Activated CD8-positive, alpha-beta memory T cell treated with anti-CD3 and anti-CD28 coated beads, Interleukin-2, amount 10 ng/mL, durations not matched to agents 7 days and 5 days (primary cell): ENCODE measurements around the gene PTPRN2. TPM values are rescaled to one million over a fixed set of nuclear protein-coding genes. Genes with fewer than 3 reads are reported as not detected.

Source experiments
- ATAC-seq: fragments of 150-1000 bp; cut with Tn5 transposase; one replicate; pipeline ENCODE4 v1.10.0; 2021; ENCODE audit warnings: moderate library complexity
- CTCF ChIA-PET: fragments of 350-600 bp; sonication (Branson Sonifier 250); formaldehyde crosslinking; loops from one replicate; lab custom pipeline; 2021; ENCODE audit warnings: antibody characterized with exemption; lab: Charles Lee
- DNase-seq: peaks from one replicate; pipeline ENCODE4 v3.0.0-alpha.2; 2020
- H3K27ac Mint-ChIP-seq: one replicate; pipeline ENCODE4 v1.8.0; 2021; ENCODE audit warnings: mild to moderate bottlenecking, mixed read lengths
- H3K27me3 Mint-ChIP-seq: one replicate; pipeline ENCODE4 v1.8.0; 2021; ENCODE audit warnings: mixed read lengths
- H3K36me3 Mint-ChIP-seq: one replicate; pipeline ENCODE4 v1.8.0; 2021; ENCODE audit warnings: mild to moderate bottlenecking, mixed read lengths
- H3K4me1 Mint-ChIP-seq: one replicate; pipeline ENCODE4 v1.8.0; 2021; ENCODE audit warnings: mixed read lengths
- H3K4me3 Mint-ChIP-seq: one replicate; pipeline ENCODE4 v1.8.0; 2021; ENCODE audit warnings: mild to moderate bottlenecking, moderate library complexity, mixed read lengths
- H3K9me3 Mint-ChIP-seq: one replicate; pipeline ENCODE4 v1.8.0; 2022; ENCODE audit warnings: low read depth, mixed read lengths
- total RNA-seq, 2 experiments: library from RNA; stranded (reverse); gene quantifications; one replicate each; pipeline ENCODE4 v1.2.3, GENCODE V29; 2021

Gene PTPRN2
- total RNA-seq, 2 experiments from 2014 or later: 3.2 to 5.7 TPM

- Mint-ChIP-seq H3K27me3 (no peaks in the 10 kb centered on the region), H3K4me3 (no peak overlapping the region), H3K9me3 (peaks cover 3% of the 10 kb centered on the region), H3K36me3 (no peaks in the 10 kb centered on the region), H3K27ac (no peak overlapping the region), H3K4me1 (no peaks in the 10 kb centered on the region)
- DNase-seq (no peak), ATAC-seq (no peak)
- CTCF ChIA-PET: no interaction called here
These were observed 494.3 kb downstream of the PTPRN2 start for GRCh38 chr7:158093156-158093796.

GRCh38 chr7:158087196-158087595 lies 500.4 kb downstream of the PTPRN2 start:
- DNase-seq: no peak
- Mint-ChIP-seq H3K27ac (no peak overlapping the region), H3K9me3 (peaks cover 12% of the 10 kb centered on the region), H3K27me3 (no peaks in the 10 kb centered on the region), H3K36me3 (no peaks in the 10 kb centered on the region), H3K4me1 (no peaks in the 10 kb centered on the region), H3K4me3 (no peak overlapping the region)
- CTCF ChIA-PET: no interaction called here
- ATAC-seq: no peak

- Mint-ChIP-seq H3K36me3 (no peaks in the 10 kb centered on the region), H3K4me1 (no peaks in the 10 kb centered on the region), H3K27me3 (no peaks in the 10 kb centered on the region), H3K9me3 (peaks cover 9% of the 10 kb centered on the region), H3K27ac (no peak overlapping the region), H3K4me3 (no peak overlapping the region)
- no peak for ATAC-seq
- CTCF ChIA-PET: no interaction called here
- DNase-seq: no peak
These were observed 501.6 kb downstream of the PTPRN2 start for GRCh38 chr7:158085741-158086695.

GRCh38 chr7:158084555-158084954 lies 503.1 kb downstream of the PTPRN2 start:
- no peak for DNase-seq
- Mint-ChIP-seq H3K9me3 (peaks cover 9% of the 10 kb centered on the region), H3K36me3 (no peaks in the 10 kb centered on the region), H3K27me3 (no peaks in the 10 kb centered on the region), H3K4me3 (no peak overlapping the region), H3K27ac (no peak overlapping the region), H3K4me1 (no peaks in the 10 kb centered on the region)
- CTCF ChIA-PET: no interaction called here
- no peak for ATAC-seq

GRCh38 chr7:158083526-158084310 lies 503.9 kb downstream of the PTPRN2 start:
- H3K27ac Mint-ChIP-seq: no peak overlapping the region
- no peaks in the 10 kb centered on the region for H3K4me1 Mint-ChIP-seq
- H3K9me3 Mint-ChIP-seq: peaks cover 9% of the 10 kb centered on the region
- no peak overlapping the region for H3K4me3 Mint-ChIP-seq
- H3K36me3 Mint-ChIP-seq: no peaks in the 10 kb centered on the region
- ATAC-seq (no peak), DNase-seq (no peak)
- CTCF ChIA-PET: no interaction called here
- H3K27me3 Mint-ChIP-seq: no peaks in the 10 kb centered on the region

DNA sequence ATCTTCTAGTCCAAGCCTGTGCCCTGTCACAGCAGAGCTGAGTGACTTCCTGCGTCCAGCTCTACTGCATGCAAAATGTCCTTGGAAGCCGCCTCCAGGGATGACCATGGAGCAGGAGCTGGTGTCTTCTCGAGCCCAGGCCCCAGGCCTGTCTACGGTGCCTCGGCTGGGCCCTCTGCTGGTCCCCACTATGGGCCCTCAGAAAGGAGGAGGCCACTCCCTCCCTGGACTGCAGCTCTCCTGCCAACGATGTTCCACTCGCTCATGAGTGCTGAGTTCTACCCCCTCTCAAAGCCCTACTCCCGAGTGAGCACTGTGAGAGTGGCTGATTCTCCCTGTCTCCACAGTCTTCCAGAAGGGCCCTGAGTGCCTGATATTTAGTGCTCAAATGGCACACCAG lies 504.9 kb downstream of the PTPRN2 start:
- Mint-ChIP-seq H3K36me3 (no peaks in the 10 kb centered on the region), H3K27ac (no peak overlapping the region), H3K27me3 (no peaks in the 10 kb centered on the region), H3K4me1 (no peaks in the 10 kb centered on the region), H3K4me3 (no peak overlapping the region), H3K9me3 (peaks cover 9% of the 10 kb centered on the region)
- ATAC-seq (no peak), DNase-seq (no peak)
- CTCF ChIA-PET: no interaction called here

DNA sequence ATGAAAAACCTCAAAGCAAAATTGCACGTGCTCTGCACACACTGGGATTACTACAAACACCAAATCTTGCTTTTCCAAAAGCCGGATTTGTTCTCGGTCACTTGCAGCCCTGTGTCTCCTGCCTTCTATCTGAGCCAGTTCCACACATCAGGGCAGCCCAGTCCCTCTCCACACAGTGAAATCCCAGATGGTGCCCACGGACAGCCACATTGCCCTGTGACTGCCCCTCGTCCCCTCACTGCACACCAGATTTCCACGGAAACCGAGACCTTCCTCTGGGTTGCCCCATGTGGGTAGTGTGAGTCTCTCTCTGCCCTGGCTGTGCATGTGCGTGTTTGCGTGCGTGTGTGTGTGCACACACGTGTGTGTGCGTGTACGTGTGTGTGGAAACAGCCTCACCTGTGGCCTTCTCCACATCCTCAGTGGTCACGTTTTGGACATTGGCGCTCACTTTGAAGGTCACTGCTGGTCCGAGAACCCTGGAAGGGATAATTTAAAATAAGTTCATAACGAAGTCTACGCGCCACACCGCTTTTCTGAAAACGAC lies 506.7 kb downstream of the PTPRN2 start:
- peaks cover 9% of the 10 kb centered on the region for H3K9me3 Mint-ChIP-seq
- no peak overlapping the region for H3K27ac Mint-ChIP-seq
- H3K27me3 Mint-ChIP-seq: no peaks in the 10 kb centered on the region
- no peak overlapping the region for H3K4me3 Mint-ChIP-seq
- no peaks in the 10 kb centered on the region for H3K4me1 Mint-ChIP-seq
- CTCF ChIA-PET: no interaction called here
- DNase-seq (no peak), ATAC-seq (no peak)
- no peaks in the 10 kb centered on the region for H3K36me3 Mint-ChIP-seq

- Mint-ChIP-seq H3K36me3 (no peaks in the 10 kb centered on the region), H3K4me3 (no peak overlapping the region), H3K4me1 (no peaks in the 10 kb centered on the region), H3K27me3 (no peaks in the 10 kb centered on the region), H3K27ac (no peak overlapping the region), H3K9me3 (no peaks in the 10 kb centered on the region)
- DNase-seq (no peak), ATAC-seq (no peak)
- CTCF ChIA-PET: no interaction called here
These were observed 509.4 kb downstream of the PTPRN2 start for GRCh38 chr7:158077934-158078910.

DNA sequence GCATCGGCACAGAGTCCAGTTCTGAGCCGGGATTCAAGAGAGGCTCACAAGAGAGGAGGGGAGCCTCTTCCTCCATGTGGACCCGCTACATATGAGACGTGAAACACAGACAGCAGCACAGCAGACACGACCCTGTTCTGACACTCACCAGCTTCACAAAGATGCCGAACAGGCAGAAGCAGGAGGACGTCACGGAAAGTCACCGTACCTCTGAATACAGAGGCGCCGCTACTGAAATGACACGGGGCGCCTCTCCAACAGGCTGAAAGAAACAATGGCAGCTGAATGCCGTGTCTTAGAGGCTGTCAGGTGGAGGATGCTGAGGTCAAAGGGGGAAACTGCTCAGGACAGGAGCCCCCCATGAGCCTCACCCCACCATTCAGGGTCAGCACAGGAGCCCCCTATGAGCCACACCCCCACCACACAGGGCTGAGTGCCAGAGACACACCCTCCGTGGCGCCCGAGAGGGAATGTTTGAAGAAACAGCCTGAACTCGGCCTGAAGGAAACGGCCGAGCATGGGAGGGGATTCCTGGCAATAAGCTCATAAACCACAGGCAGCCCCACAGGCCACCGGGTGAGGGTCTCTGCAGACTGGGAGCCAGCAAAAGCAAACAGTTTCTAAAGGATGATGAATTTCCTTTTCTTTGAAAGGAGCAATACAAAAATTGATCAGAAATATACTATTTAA lies 510.3 kb downstream of the PTPRN2 start:
- Mint-ChIP-seq H3K36me3 (no peaks in the 10 kb centered on the region), H3K9me3 (no peaks in the 10 kb centered on the region), H3K4me3 (no peak overlapping the region), H3K27me3 (no peaks in the 10 kb centered on the region), H3K4me1 (no peaks in the 10 kb centered on the region), H3K27ac (no peak overlapping the region)
- no peak for ATAC-seq
- CTCF ChIA-PET: no interaction called here
- DNase-seq: no peak

GRCh38 chr7:158076656-158077055 lies 511.0 kb downstream of the PTPRN2 start:
- Mint-ChIP-seq H3K4me3 (no peak overlapping the region), H3K27ac (no peak overlapping the region), H3K9me3 (no peaks in the 10 kb centered on the region), H3K27me3 (no peaks in the 10 kb centered on the region), H3K4me1 (no peaks in the 10 kb centered on the region), H3K36me3 (no peaks in the 10 kb centered on the region)
- CTCF ChIA-PET: no interaction called here
- DNase-seq (no peak), ATAC-seq (no peak)

DNA sequence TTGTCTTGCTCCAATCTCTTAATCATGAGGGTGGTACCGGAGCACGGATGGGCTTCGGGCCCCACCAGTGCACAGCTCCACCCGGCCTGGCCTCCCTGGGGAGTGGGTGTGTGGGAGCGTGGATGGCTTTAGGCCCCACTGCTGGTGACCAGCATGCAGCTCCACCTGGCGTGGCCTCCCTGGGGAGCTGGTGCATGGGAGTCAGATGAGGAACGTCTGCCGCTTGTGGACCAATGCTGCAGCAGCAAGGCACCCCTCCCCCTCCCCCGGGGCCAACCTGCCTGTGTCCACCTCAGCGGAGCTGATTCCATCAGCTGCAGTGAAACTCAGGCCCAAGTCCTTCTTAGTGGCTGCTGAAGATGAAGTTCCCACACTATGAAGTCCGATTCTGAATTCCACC lies 511.4 kb downstream of the PTPRN2 start:
- Mint-ChIP-seq H3K27ac (no peak overlapping the region), H3K4me1 (no peaks in the 10 kb centered on the region), H3K36me3 (no peaks in the 10 kb centered on the region), H3K4me3 (no peak overlapping the region), H3K9me3 (no peaks in the 10 kb centered on the region), H3K27me3 (no peaks in the 10 kb centered on the region)
- no peak for DNase-seq
- CTCF ChIA-PET: no interaction called here
- ATAC-seq: no peak

DNA sequence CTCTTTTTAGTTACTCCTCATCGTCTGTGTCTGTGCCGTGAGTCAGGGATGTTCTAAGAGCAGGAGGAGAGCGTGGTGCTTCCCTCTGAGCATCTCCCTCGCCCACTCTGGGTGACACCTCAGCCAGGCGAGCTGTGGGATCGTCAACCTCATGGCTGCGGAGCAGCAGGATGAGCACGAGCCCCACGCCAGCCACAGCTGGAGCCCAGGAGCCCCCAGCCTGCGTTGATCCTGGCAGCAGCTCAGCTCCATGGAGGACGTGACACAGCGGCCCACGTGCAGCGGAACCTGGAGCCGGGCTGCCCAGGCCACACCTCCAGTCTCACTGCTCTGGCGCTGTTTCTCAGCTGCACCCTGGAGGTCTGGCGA lies 512.0 kb downstream of the PTPRN2 start:
- ATAC-seq: no peak
- Mint-ChIP-seq H3K36me3 (no peaks in the 10 kb centered on the region), H3K4me1 (no peaks in the 10 kb centered on the region), H3K4me3 (no peak overlapping the region), H3K27ac (no peak overlapping the region), H3K9me3 (no peaks in the 10 kb centered on the region), H3K27me3 (no peaks in the 10 kb centered on the region)
- DNase-seq: no peak
- CTCF ChIA-PET: no interaction called here
